ELR (cell line): Measurements from ENCODE around the gene ANKRD17.
"Not testable (repeated sequence)": the region's sequence is repeated elsewhere in the genome, so short reads cannot be mapped to it uniquely, and the experiment has no call there.

Experiments
- DNase-seq: peaks from one replicate; pipeline ENCODE4 v3.0.0-alpha.2; 2015; ENCODE audit warnings: low read depth

The ANKRD17 gene

GRCh38 chr4:73258686-73259570, at the start of gene ANKRD17:
TSS of gene ANKRD17 (minus strand) at chr4:73258798. CDS start at chr4:73258668, 130 bp downstream.
- DNase-seq: peak; percentile 93

GRCh38 chr4:73308286-73308685, 49.7 kb upstream of the ANKRD17 start:
- DNase-seq: peak; percentile 66

- no peak for DNase-seq
Observed at GRCh38 chr4:73303711-73304110, 45.1 kb upstream of the ANKRD17 start.

GRCh38 chr4:73299548-73300280, 41.1 kb upstream of the ANKRD17 start:
- DNase-seq: no peak

- not testable (repeated sequence) for DNase-seq
Observed at GRCh38 chr4:73292661-73293060, 34.1 kb upstream of the ANKRD17 start.

- no peak for DNase-seq
Observed at GRCh38 chr4:73281982-73282381, 23.4 kb upstream of the ANKRD17 start.

GRCh38 chr4:73281396-73281795, 22.8 kb upstream of the ANKRD17 start:
- DNase-seq: no peak

GRCh38 chr4:73277201-73277600, 18.6 kb upstream of the ANKRD17 start:
- DNase-seq: no peak

GRCh38 chr4:73275318-73275654, 16.7 kb upstream of the ANKRD17 start:
- DNase-seq: no peak

- no peak for DNase-seq
Observed at GRCh38 chr4:73272816-73273215, 14.2 kb upstream of the ANKRD17 start.

- DNase-seq: no peak
Observed at GRCh38 chr4:73267050-73267449, 8.5 kb upstream of the ANKRD17 start.

- peak; percentile 55 for DNase-seq
Observed at GRCh38 chr4:73259571-73260090, 1.0 kb upstream of the ANKRD17 start.

GRCh38 chr4:73258436-73258685, 237 bp downstream of the ANKRD17 start:
- no peak for DNase-seq

GRCh38 chr4:73257651-73258435, 755 bp downstream of the ANKRD17 start:
- peak; percentile 62 for DNase-seq

- DNase-seq: peak; percentile 89
Observed at GRCh38 chr4:73257234-73257633, 1.4 kb downstream of the ANKRD17 start.

- DNase-seq: not testable (repeated sequence)
Observed at GRCh38 chr4:73255847-73256246, 2.8 kb downstream of the ANKRD17 start.

- no peak for DNase-seq
Observed at GRCh38 chr4:73252001-73252400, 6.6 kb downstream of the ANKRD17 start.

- peak; percentile 12 for DNase-seq
Observed at GRCh38 chr4:73251384-73251783, 7.2 kb downstream of the ANKRD17 start.

GRCh38 chr4:73250642-73251041, 8.0 kb downstream of the ANKRD17 start:
- DNase-seq: no peak

GRCh38 chr4:73248821-73249220, 9.8 kb downstream of the ANKRD17 start:
- no peak for DNase-seq

- DNase-seq: no peak
Observed at GRCh38 chr4:73248416-73248815, 10.2 kb downstream of the ANKRD17 start.

- DNase-seq: no peak
Observed at GRCh38 chr4:73247100-73247499, 11.5 kb downstream of the ANKRD17 start.

GRCh38 chr4:73245955-73246354, 12.6 kb downstream of the ANKRD17 start:
- DNase-seq: no peak
